T-helper 17 cell (primary cell): ENCODE measurements around the gene GSTT2. TPM values are rescaled to one million over a fixed set of nuclear protein-coding genes. Genes with fewer than 3 reads are reported as not detected.
"Not testable (repeated sequence)": the region's sequence is repeated elsewhere in the genome, so short reads cannot be mapped to it uniquely, and the experiment has no call there.

Experiments
- ATAC-seq: fragments of 150-1000 bp; cut with Tn5 transposase; 2 replicates; pipeline ENCODE4 v1.10.0; 2021; ENCODE audit warnings: mild to moderate bottlenecking, moderate library complexity
- DNase-seq, 3 donors: peaks; one replicate each; pipeline versions ENCODE4 v3.0.0 to v3.0.0-alpha.2; 2020 to 2021
- H3K9me3 ChIP-seq: one replicate; pipeline ENCODE4 v1.7.0; 2013; ENCODE audit warnings: low read length, mild to moderate bottlenecking; ENCODE audit not compliant: control insufficient read depth, poor library complexity, severe bottlenecking
- H3K27ac Mint-ChIP-seq: one replicate; pipeline ENCODE4 v1.8.0; 2022; ENCODE audit warnings: mild to moderate bottlenecking, moderate library complexity, mixed read lengths
- H3K27me3 Mint-ChIP-seq: one replicate; pipeline ENCODE4 v1.8.0; 2022; ENCODE audit warnings: mixed read lengths
- H3K36me3 Mint-ChIP-seq: one replicate; pipeline ENCODE4 v1.8.0; 2022; ENCODE audit warnings: low read depth, mixed read lengths
- H3K4me1 Mint-ChIP-seq: one replicate; pipeline ENCODE4 v1.8.0; 2022; ENCODE audit warnings: mild to moderate bottlenecking, mixed read lengths
- H3K4me3 Mint-ChIP-seq: one replicate; pipeline ENCODE4 v1.8.0; 2022; ENCODE audit warnings: mild to moderate bottlenecking, moderate library complexity, mixed read lengths
- total RNA-seq, 4 donors: library from RNA in 2 of 4; stranded (reverse) in 2 of 4; gene quantifications; one replicate each; pipeline ENCODE4 v1.2.3 and lab custom pipeline; 2022 to 2026

The GSTT2 gene
- total RNA-seq, 2 donors from 2014 or later = not detected

GRCh38 chr22:23961084-23961771 is 18.7 kb upstream of the GSTT2 start, which contains the start of gene GSTT2B:
Gene GSTT2B, minus strand, starts transcription at chr22:23961195. Its CDS starts 64 bp downstream, at chr22:23961131.
- H3K4me1 Mint-ChIP-seq, H3K27ac Mint-ChIP-seq, DNase-seq, ATAC-seq, H3K9me3 ChIP-seq, H3K4me3 Mint-ChIP-seq, H3K36me3 Mint-ChIP-seq, H3K27me3 Mint-ChIP-seq: not testable (repeated sequence)

- not testable (repeated sequence) for DNase-seq, H3K4me3 Mint-ChIP-seq, H3K27ac Mint-ChIP-seq
Observed at GRCh38 chr22:23966094-23966493, 13.8 kb upstream of the GSTT2 start.

GRCh38 chr22:23966568-23966967 is 13.4 kb upstream of the GSTT2 start, which contains the start of gene DDTL:
Gene DDTL, plus strand, starts transcription at chr22:23966888. Its CDS starts 27 bp downstream, at chr22:23966915.
- H3K27me3 Mint-ChIP-seq, H3K4me3 Mint-ChIP-seq, H3K27ac Mint-ChIP-seq, H3K9me3 ChIP-seq, DNase-seq: not testable (repeated sequence)
- Mint-ChIP-seq H3K36me3 (peaks cover 13% of the 10 kb centered on the region), H3K4me1 (peaks cover 14% of the 10 kb centered on the region)
- peak; percentile 97 for ATAC-seq

More at GRCh38 chr22:23966094-23966493, 13.8 kb upstream of the GSTT2 start:
- H3K36me3 Mint-ChIP-seq = peaks cover 13% of the 10 kb centered on the region
- H3K4me1 Mint-ChIP-seq = peaks cover 14% of the 10 kb centered on the region
- peak; percentile 28 for ATAC-seq
- H3K27me3 Mint-ChIP-seq, H3K9me3 ChIP-seq: not testable (repeated sequence)

DNA sequence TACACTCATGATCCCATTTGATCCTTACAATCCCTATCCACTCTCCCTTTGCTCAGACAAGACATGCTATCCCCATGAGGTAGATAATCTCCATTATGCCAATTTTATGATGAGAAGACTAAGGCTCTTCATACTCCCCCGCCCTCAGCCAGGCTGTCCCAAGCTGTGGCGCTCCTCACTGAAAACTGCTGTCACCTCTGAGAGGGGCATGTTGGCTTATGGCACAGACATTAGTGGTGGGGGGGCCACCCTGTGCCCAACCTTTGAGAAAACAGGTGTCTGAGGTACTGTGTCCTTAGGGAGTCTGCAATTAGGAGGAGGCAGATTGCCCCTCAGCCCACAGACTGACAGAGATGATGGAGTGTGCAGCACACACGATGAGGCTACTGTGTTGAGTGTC is 10.9 kb upstream of the GSTT2 start:
- no peak for DNase-seq

GRCh38 chr22:23970201-23970641 is 9.7 kb upstream of the GSTT2 start:
- peaks cover 14% of the 10 kb centered on the region for H3K4me1 Mint-ChIP-seq
- H3K9me3 ChIP-seq = no peaks in the 10 kb centered on the region
- DNase-seq (no peak), ATAC-seq (no peak)
- H3K36me3 Mint-ChIP-seq = peaks cover 13% of the 10 kb centered on the region
- H3K27ac Mint-ChIP-seq = peak overlapping the region; percentile 83
- H3K27me3 Mint-ChIP-seq = no peaks in the 10 kb centered on the region
- peak overlapping the region; percentile 82 for H3K4me3 Mint-ChIP-seq

More for the DNA sequence above, 10.9 kb upstream of the GSTT2 start:
- ATAC-seq = no peak
- Mint-ChIP-seq H3K4me1 (peaks cover 14% of the 10 kb centered on the region), H3K27ac (peak overlapping the region; percentile 83), H3K4me3 (no peak overlapping the region), H3K36me3 (peaks cover 13% of the 10 kb centered on the region), H3K27me3 (no peaks in the 10 kb centered on the region)
- H3K9me3 ChIP-seq = no peaks in the 10 kb centered on the region

DNA sequence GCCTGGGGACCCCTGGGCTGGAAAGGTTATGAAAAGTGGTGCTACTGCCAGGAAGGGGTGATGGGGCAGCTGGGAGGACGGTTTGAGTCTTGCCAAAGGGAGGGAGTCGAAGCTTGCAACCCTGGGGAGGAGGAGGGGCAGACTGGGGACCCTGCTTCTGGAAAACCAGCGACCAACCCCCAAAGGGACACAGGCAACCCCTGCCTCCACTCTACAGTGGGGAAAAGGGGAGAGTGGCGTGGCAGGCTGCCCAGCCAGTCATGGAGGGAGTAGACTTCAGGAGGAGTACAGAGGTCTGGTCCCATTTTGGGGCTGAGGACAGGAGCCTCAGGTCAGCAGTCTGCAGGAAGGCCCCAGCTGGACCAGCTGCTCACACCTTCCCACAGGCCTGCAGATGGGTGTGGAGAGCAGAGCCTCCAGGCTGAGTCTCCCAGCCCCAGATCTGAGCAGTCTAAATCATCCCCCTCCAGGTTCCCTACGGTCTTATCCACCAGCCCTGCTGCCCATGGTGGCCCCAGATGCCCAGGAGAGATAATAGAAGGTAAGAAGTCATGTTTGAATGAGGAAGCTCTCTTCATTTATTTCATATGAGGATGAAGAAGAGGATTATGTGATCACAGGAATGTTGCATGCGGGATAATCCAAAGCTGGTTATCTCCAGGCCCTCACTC is 9.0 kb upstream of the GSTT2 start:
- no peak for ATAC-seq
- peak overlapping the region; percentile 82 for H3K4me3 Mint-ChIP-seq
- no peaks in the 10 kb centered on the region for H3K27me3 Mint-ChIP-seq
- no peak for DNase-seq
- H3K9me3 ChIP-seq = no peaks in the 10 kb centered on the region
- peaks cover 14% of the 10 kb centered on the region for H3K4me1 Mint-ChIP-seq
- H3K36me3 Mint-ChIP-seq = peaks cover 13% of the 10 kb centered on the region
- peak overlapping the region; percentile 83 for H3K27ac Mint-ChIP-seq

- not testable (repeated sequence) for H3K27ac Mint-ChIP-seq, H3K9me3 ChIP-seq, H3K4me3 Mint-ChIP-seq, H3K27me3 Mint-ChIP-seq, DNase-seq, ATAC-seq
- Mint-ChIP-seq H3K36me3 (peaks cover 13% of the 10 kb centered on the region), H3K4me1 (peaks cover 14% of the 10 kb centered on the region)
Observed at GRCh38 chr22:23971927-23972326, 8.0 kb upstream of the GSTT2 start.

DNA sequence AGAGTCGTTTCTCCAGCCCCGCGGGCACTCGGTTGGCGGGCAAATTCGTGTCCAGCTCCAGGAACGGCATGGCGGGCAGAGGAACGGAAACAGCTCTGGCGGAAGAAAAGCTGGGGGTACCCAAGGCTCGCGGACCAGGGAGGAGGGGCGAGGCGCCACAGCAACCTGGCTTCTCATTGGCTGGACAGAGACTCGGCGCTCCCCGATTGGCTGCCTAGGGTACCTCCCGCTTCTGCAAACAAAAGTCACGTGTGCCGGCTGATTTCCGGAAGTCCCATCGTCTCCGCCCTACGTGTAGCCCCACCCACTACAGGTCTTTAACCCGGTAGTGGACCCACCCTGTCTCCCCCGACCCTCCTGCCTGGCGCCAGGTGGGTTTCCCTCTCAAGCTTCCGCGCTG is 5.6 kb upstream of the GSTT2 start, which contains the start of gene DDT:
Gene DDT, minus strand, starts transcription at position 97 of the 400 bp plus-strand sequence. Its CDS starts 27 bp downstream, at position 70.
- not testable (repeated sequence) for DNase-seq, H3K4me3 Mint-ChIP-seq, H3K9me3 ChIP-seq, H3K27me3 Mint-ChIP-seq, H3K27ac Mint-ChIP-seq
- H3K4me1 Mint-ChIP-seq = peaks cover 11% of the 10 kb centered on the region
- peaks cover 11% of the 10 kb centered on the region for H3K36me3 Mint-ChIP-seq
- ATAC-seq = peak; percentile 97

DNA sequence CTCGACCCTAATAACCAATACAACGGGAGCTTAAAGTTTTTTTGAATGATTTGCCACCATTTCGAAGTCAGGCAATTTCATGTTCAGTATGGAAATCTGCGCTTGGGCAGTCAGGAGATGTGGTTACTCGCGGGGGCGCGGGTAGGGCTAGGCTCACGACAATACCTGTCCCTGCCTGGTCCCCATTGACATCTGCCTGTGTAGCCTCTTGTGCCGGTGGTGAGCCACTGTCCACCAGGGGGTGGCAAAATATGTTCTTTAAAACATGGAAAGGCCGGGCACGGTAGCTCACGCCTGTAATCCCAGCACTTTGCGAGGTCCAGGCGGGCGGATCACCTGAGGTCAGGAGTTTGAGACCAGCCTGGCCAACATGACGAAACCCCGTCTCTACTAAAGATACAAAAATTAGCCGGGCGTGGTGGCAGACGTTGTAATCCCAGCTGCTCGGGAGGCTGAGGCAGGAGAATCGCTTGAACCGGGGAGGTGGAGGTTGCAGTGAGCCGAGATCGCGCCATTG is 5.0 kb upstream of the GSTT2 start:
- DNase-seq, H3K27ac Mint-ChIP-seq, H3K27me3 Mint-ChIP-seq, H3K36me3 Mint-ChIP-seq, H3K4me3 Mint-ChIP-seq, H3K4me1 Mint-ChIP-seq, H3K9me3 ChIP-seq: not testable (repeated sequence)
- ATAC-seq = peak; percentile 33

DNA sequence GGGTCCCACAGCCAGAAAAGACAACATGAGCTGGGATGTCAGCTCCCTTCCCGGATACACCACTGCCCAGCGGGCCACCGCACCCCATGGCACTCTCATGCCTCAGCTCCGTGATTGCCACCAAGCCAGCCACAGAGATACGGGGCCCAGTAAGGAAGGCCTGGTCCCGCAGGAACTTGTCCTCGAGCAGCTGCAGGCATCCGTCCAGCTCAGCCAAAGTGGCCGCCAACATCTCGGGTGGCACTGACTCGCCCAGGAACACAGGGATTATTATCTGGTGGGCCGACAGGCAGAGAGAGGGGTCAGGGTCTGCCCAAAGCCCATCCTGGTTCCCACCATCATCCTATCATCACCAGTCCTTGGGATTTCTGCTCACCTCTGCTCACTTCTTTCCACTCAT is 2.6 kb upstream of the GSTT2 start:
- not testable (repeated sequence) for DNase-seq, H3K9me3 ChIP-seq, H3K36me3 Mint-ChIP-seq, H3K4me1 Mint-ChIP-seq, H3K27me3 Mint-ChIP-seq, ATAC-seq, H3K4me3 Mint-ChIP-seq, H3K27ac Mint-ChIP-seq

GRCh38 chr22:23980567-23980966 is 633 bp downstream of the GSTT2 start:
- not testable (repeated sequence) for H3K4me3 Mint-ChIP-seq, DNase-seq

DNA sequence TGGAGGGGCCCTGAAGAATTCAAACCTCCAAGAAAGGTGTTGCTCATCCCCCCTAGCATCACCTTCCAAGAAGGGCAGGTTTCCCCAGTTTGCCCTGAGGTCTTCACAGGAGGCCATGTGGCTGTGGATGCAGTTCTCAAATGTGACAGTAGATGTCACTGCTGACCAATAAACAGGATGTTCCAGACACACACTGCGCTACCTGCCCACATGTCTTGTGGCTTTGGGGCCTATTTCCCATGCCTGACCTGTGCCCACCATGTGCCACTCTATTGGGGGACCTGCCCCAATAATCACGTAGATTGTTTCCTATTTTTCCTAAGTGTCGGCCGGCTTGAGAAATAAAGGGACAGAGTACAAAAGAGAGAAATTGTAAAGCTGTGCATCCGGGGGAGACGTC is 4.5 kb downstream of the GSTT2 start:
- H3K4me3 Mint-ChIP-seq = no peak overlapping the region
- peaks cover 17% of the 10 kb centered on the region for H3K27me3 Mint-ChIP-seq
- DNase-seq = peak in 2 of 3 donors; percentile 21 to 35
- ATAC-seq = peak; percentile 92
- H3K27ac Mint-ChIP-seq = peak overlapping the region; percentile 27
- H3K9me3 ChIP-seq = no peaks in the 10 kb centered on the region
- peaks cover 5% of the 10 kb centered on the region for H3K36me3 Mint-ChIP-seq
- H3K4me1 Mint-ChIP-seq = peaks cover 10% of the 10 kb centered on the region

More at GRCh38 chr22:23980567-23980966, 633 bp downstream of the GSTT2 start:
- not testable (repeated sequence) for H3K36me3 Mint-ChIP-seq, ATAC-seq, H3K9me3 ChIP-seq, H3K4me1 Mint-ChIP-seq, H3K27me3 Mint-ChIP-seq, H3K27ac Mint-ChIP-seq

- Mint-ChIP-seq H3K27me3 (peaks cover 17% of the 10 kb centered on the region), H3K4me1 (peaks cover 12% of the 10 kb centered on the region)
- not testable (repeated sequence) for ATAC-seq, DNase-seq, H3K4me3 Mint-ChIP-seq, H3K27ac Mint-ChIP-seq, H3K36me3 Mint-ChIP-seq, H3K9me3 ChIP-seq
Observed at GRCh38 chr22:23986089-23986488, 6.2 kb downstream of the GSTT2 start.
